ENCODE measurements around the gene MYL5. TPM values are rescaled to one million over a fixed set of nuclear protein-coding genes. Genes with fewer than 3 reads are reported as not detected.
"Not testable (repeated sequence)": the region's sequence is repeated elsewhere in the genome, so short reads cannot be mapped to it uniquely, and the experiment has no call there.

Gene MYL5
- total RNA-seq, 1 donor: 9.1 TPM

GRCh38 chr4:632926-633325, 41.4 kb upstream of the MYL5 start:
- no peak overlapping the region for H3K4me3 ChIP-seq (ENCODE audit: low read depth, low read length)
- TF ChIP-seq, protein P1, sequence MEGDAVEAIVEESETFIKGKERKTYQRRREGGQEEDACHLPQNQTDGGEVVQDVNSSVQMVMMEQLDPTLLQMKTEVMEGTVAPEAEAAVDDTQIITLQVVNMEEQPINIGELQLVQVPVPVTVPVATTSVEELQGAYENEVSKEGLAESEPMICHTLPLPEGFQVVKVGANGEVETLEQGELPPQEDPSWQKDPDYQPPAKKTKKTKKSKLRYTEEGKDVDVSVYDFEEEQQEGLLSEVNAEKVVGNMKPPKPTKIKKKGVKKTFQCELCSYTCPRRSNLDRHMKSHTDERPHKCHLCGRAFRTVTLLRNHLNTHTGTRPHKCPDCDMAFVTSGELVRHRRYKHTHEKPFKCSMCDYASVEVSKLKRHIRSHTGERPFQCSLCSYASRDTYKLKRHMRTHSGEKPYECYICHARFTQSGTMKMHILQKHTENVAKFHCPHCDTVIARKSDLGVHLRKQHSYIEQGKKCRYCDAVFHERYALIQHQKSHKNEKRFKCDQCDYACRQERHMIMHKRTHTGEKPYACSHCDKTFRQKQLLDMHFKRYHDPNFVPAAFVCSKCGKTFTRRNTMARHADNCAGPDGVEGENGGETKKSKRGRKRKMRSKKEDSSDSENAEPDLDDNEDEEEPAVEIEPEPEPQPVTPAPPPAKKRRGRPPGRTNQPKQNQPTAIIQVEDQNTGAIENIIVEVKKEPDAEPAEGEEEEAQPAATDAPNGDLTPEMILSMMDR (IDR thresholded peaks at IDR 0.05; ENCODE audit: insufficient read depth, low read depth, low read length): no peak
- DNase-seq (ENCODE audit: low read depth): no peak

DNA sequence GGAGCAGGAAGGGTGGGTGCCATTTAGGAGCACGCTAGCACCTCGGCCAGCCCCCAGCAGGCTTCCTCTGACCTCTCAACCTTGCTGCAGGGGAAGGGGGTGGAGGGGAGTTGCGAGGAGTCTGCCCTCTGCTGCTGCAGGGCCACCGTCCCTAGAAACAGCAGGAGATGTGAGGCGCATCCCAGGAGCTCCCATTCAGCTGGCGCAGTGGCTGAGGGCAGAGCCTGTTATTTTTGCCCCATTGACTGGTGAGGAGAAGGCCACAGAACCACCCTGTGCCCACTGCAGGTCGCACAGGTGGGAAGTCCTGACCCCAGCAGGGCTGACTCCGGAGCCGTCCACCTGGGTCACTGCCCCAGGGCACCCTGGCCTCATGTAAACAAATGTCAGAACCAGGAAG, 40.9 kb upstream of the MYL5 start:
- DNase-seq (ENCODE audit: low read depth): no peak
- TF ChIP-seq, protein P1 (IDR thresholded peaks at IDR 0.05; ENCODE audit: insufficient read depth, low read depth, low read length): no peak
- no peak overlapping the region for H3K4me3 ChIP-seq (ENCODE audit: low read depth, low read length)

- no peak overlapping the region for H3K4me3 ChIP-seq (ENCODE audit: low read depth, low read length)
- no peak for DNase-seq (ENCODE audit: low read depth)
- TF ChIP-seq, protein P1 (IDR thresholded peaks at IDR 0.05; ENCODE audit: insufficient read depth, low read depth, low read length): no peak
Observed at GRCh38 chr4:633976-634598, 40.3 kb upstream of the MYL5 start.

GRCh38 chr4:634599-634985, 39.8 kb upstream of the MYL5 start:
- H3K4me3 ChIP-seq (ENCODE audit: low read depth, low read length): no peak overlapping the region
- TF ChIP-seq, protein P1 (IDR thresholded peaks at IDR 0.05; ENCODE audit: insufficient read depth, low read depth, low read length): no peak
- no peak for DNase-seq (ENCODE audit: low read depth)

- DNase-seq (ENCODE audit: low read depth); H3K4me3 ChIP-seq (ENCODE audit: low read depth, low read length): not testable (repeated sequence)
Observed at GRCh38 chr4:635066-635835, 39.1 kb upstream of the MYL5 start.

- DNase-seq (ENCODE audit: low read depth): no peak
- TF ChIP-seq, protein P1 (IDR thresholded peaks at IDR 0.05; ENCODE audit: insufficient read depth, low read depth, low read length): no peak
- no peak overlapping the region for H3K4me3 ChIP-seq (ENCODE audit: low read depth, low read length)
Observed at GRCh38 chr4:635851-636627, 38.3 kb upstream of the MYL5 start.

DNA sequence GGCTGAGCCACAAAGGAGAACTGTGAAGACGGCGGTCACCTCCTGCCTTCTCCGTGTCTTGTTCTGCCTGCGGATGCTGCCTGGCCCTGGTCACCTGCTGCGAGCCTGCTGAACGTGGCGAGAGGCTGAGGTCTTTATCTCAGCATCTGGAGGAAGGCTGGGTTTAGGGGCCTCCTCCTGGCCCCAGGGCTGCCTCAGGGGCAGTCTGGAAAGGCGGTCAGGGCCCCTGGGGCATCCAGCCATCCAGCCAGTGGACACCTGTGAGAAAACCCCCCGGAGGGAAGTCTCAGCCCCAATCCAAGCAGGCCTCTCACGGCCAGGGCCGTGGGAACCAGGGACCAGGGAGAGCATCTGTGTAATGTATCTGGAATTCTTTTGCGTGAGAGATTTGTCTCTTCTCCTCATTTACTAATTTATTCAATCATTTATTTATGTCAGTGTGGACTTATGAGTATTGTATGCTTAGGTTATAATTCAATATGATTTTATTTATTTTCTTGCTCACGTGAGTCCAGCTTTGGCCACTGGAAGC, 37.6 kb upstream of the MYL5 start:
- no peak for DNase-seq (ENCODE audit: low read depth)
- TF ChIP-seq, protein P1 (IDR thresholded peaks at IDR 0.05; ENCODE audit: insufficient read depth, low read depth, low read length): no peak
- H3K4me3 ChIP-seq (ENCODE audit: low read depth, low read length): no peak overlapping the region

All from fibroblast of villous mesenchyme (primary cell).